HG03280 (cell line): ENCODE measurements around the gene PAQR7.
A peak's percentile ranks its signal among the peaks of the same experiment; 100 is the strongest.

ENCODE experiments used
- ATAC-seq: cut with Tn5 transposase; IDR thresholded peaks from one replicate; pipeline ENCODE4 v1.9.1; 2021; ENCODE audit warnings: mild to moderate bottlenecking, moderate library complexity; ENCODE audit not compliant: unreplicated experiment

The PAQR7 gene

GRCh38 chr1:25819491-25820246 lies 55.8 kb downstream of the PAQR7 start, which contains the start of gene MTFR1L:
TSS of gene MTFR1L (plus strand) at chr1:25819954. CDS start at chr1:25823105, 3,151 bp downstream.
- peak; percentile 82 for ATAC-seq

GRCh38 chr1:25818569-25818968 lies 56.9 kb downstream of the PAQR7 start:
- ATAC-seq = no peak

DNA sequence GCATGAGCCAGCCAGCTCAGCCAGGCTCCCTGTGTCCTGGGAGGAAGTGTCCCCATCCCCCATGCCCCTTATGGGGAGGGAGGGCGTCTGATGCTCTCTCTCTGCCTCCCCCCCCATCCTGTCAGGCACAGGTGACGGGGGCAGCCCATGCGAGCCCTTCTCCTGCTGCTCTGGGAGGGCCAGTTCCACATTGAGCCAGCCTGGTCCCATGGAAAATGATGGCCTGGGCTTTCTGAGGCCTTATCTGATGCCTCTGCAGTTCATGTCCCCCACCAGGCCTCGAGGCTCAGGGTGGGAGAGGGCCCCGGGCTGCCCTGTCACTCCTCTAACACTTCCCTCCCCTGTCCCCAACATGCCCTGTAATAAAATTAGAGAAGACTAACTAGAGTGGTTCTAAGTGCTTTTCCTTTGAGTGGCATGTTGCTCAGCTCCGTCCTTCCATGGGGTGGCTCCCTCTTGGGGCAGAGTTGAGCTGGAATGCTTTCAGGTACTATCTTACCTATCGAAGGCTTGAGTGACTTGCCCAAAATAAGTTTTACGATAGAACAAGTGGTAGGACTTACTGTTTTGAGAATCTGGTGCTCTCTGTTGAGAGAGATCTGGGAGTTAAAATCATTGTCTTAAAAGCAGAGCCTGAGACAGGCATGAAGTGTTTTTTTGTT lies 57.5 kb downstream of the PAQR7 start:
- no peak for ATAC-seq

GRCh38 chr1:25816112-25816718 lies 59.3 kb downstream of the PAQR7 start:
- no peak for ATAC-seq

DNA sequence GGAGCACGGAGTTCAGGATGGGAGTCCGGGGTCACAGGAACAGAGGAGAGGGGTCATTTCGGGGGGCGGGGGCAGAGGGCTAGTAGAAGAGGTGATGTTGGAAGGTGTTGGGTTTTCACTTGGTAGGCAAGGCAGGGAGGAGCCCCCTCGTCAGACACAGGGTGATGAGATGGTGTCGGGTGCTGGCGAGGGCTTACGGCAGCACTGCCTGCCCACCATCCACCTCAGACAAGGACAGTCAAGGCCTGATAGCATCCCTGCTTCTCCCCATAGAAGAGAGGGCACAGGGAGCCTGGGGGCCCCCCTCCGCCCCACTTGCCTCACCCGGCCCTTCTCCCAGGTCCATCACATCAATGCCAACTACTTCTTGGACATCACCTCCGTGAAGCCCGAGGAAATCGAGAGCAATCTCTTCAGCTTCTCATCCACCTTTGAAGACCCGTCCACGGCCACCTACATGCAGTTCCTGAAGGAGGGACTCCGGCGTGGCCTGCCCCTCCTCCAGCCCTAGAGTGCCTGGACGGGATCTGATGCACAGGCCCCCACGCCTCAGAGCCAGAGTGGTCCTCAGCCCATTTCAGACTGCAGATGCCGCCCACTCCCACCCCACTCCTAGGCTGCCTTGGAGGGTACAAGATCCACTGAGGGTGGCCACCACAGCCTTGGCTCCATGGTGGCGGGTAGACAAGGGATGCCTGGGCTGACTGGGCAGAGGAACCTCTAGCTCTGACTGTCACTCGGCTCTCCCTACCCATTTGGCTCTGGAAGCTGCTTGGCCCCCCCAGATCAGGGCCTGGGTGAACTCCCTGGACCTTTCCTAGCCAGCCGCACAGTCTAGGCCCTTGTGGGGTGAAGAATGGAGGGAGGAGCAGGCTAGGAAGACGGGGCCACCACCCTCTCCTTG lies 60.0 kb downstream of the PAQR7 start:
- ATAC-seq = no peak

GRCh38 chr1:25814549-25815087 lies 60.9 kb downstream of the PAQR7 start:
- no peak for ATAC-seq

GRCh38 chr1:25813734-25814471 lies 61.6 kb downstream of the PAQR7 start:
- no peak for ATAC-seq

- ATAC-seq = no peak
Measured at GRCh38 chr1:25813071-25813733, 62.3 kb downstream of the PAQR7 start.
